ENCODE data around the gene KRTAP4-8. TPM values are rescaled to one million over a fixed set of nuclear protein-coding genes. Genes with fewer than 3 reads are reported as not detected.
"Not testable (repeated sequence)": the region's sequence is repeated elsewhere in the genome, so short reads cannot be mapped to it uniquely, and the experiment has no call there.

The KRTAP4-8 gene
- polyA plus RNA-seq, 12 donors, result not detected

GRCh38 chr17:41108728-41109386 is 10.9 kb upstream of the KRTAP4-8 start:
- not testable (repeated sequence) for DNase-seq

- no peak for DNase-seq
These were observed 10.1 kb upstream of the KRTAP4-8 start for GRCh38 chr17:41107941-41108450.

GRCh38 chr17:41105347-41105746 is 7.4 kb upstream of the KRTAP4-8 start, which contains the start of gene KRTAP4-9:
TSS of gene KRTAP4-9 (plus strand) at chr17:41105389. CDS start at chr17:41105389, 0 bp downstream.
- DNase-seq, result not testable (repeated sequence)

GRCh38 chr17:41104386-41105038 is 6.6 kb upstream of the KRTAP4-8 start:
- not testable (repeated sequence) for DNase-seq

- no peak for DNase-seq
These were observed 6.0 kb upstream of the KRTAP4-8 start for GRCh38 chr17:41103896-41104295.

GRCh38 chr17:41101586-41102259 is 3.8 kb upstream of the KRTAP4-8 start, which contains the start of gene KRTAP4-16:
TSS of gene KRTAP4-16 (minus strand) at chr17:41102209. CDS start at chr17:41102209, 0 bp downstream.
- DNase-seq, result no peak

- DNase-seq, result not testable (repeated sequence)
These were observed 1.9 kb upstream of the KRTAP4-8 start for GRCh38 chr17:41099682-41100480.

- DNase-seq, result no peak
These were observed 539 bp upstream of the KRTAP4-8 start for GRCh38 chr17:41098481-41098880.

GRCh38 chr17:41096055-41096454 is 1.9 kb downstream of the KRTAP4-8 start:
- no peak for DNase-seq

- DNase-seq, result not testable (repeated sequence)
These were observed 9.1 kb downstream of the KRTAP4-8 start for GRCh38 chr17:41088760-41089352.

- DNase-seq, result not testable (repeated sequence)
These were observed 13.7 kb downstream of the KRTAP4-8 start, which contains the start of gene KRTAP4-7 for GRCh38 chr17:41084100-41084856. TSS of gene KRTAP4-7 (plus strand) at chr17:41084150. CDS start at chr17:41084207, 57 bp downstream.

- not testable (repeated sequence) for DNase-seq
These were observed 14.5 kb downstream of the KRTAP4-8 start for GRCh38 chr17:41083427-41083826.

GRCh38 chr17:41082626-41083025 is 15.3 kb downstream of the KRTAP4-8 start:
- DNase-seq, result no peak

- no peak for DNase-seq
These were observed 21.2 kb downstream of the KRTAP4-8 start for GRCh38 chr17:41076788-41077187.

- DNase-seq, result no peak
These were observed 24.3 kb downstream of the KRTAP4-8 start for GRCh38 chr17:41073676-41074075.

GRCh38 chr17:41071606-41072360 is 26.2 kb downstream of the KRTAP4-8 start:
- no peak for DNase-seq

- no peak for DNase-seq
These were observed 28.9 kb downstream of the KRTAP4-8 start for GRCh38 chr17:41069031-41069430.

GRCh38 chr17:41067281-41067680 is 30.7 kb downstream of the KRTAP4-8 start:
- no peak for DNase-seq

All from muscle of arm (tissue), 12 donors.